A549 (cell line): ENCODE data around the gene RAPGEF4. TPM values are rescaled to one million over a fixed set of nuclear protein-coding genes. Genes with fewer than 3 reads are reported as not detected.

Source experiments
- ATAC-seq, 2 experiments: fragments of 200-7000 bp in 1 of 2; fragments of >200 bp in 1 of 2; cut with Nextera tagmentation in 1 of 2; cut with Tn5 transposase in 1 of 2; 3 replicates each; pipeline versions ENCODE4 v1.8.0 to v1.9.1; 2018 to 2020; ENCODE audit warnings: mild to moderate bottlenecking in 1 of 2, moderate library complexity in 1 of 2
- CTCF ChIA-PET: fragments of 300-600 bp; sonication (Branson Sonifier 250); formaldehyde crosslinking; extraction: SDS; loops from one replicate; lab custom pipeline; 2021; ENCODE audit warnings: antibody characterized with exemption, inconsistent platforms; lab: Yijun Ruan, JAX
- POLR2A ChIA-PET: fragments of 350-600 bp; formaldehyde crosslinking; extraction: SDS; loops from one replicate; lab custom pipeline; 2021; ENCODE audit warnings: antibody characterized with exemption, inconsistent platforms; lab: Yijun Ruan, JAX
- DNase-seq, 2 experiments: peaks; one replicate each; pipeline versions ENCODE4 v3.0.0 to v3.0.0-alpha.2; 2011 to 2016; ENCODE audit warnings: low read depth in 1 of 2, low spot score in 1 of 2
- FAIRE-seq: peaks from 2 replicates; lab custom pipeline; 2011; peaks lifted over from hg19 to GRCh38; lab: Jason Lieb, UNC
- H3K27ac ChIP-seq, 2 experiments: fragments of >200 bp; sonication (Bioruptor Twin); formaldehyde crosslinking; 3 replicates each; pipeline ENCODE4 v1.5.1; 2016 to 2017
- H3K4me1 ChIP-seq: fragments of >200 bp; sonication (Bioruptor Twin); formaldehyde crosslinking; 3 replicates; pipeline ENCODE4 v1.6.1; 2016
- H3K4me2 ChIP-seq: fragments of >200 bp; sonication (Bioruptor Twin); formaldehyde crosslinking; 3 replicates; pipeline ENCODE4 v1.6.1; 2016
- H3K4me3 ChIP-seq: fragments of >200 bp; sonication (Bioruptor Twin); formaldehyde crosslinking; 3 replicates; pipeline ENCODE4 v1.5.1; 2016
- H3K9me3 ChIP-seq: fragments of >200 bp; sonication (Bioruptor Twin); formaldehyde crosslinking; 3 replicates; pipeline ENCODE4 v1.6.1; 2016
- CTCF ChIP-seq: fragments of >200 bp; sonication (Bioruptor Twin); formaldehyde crosslinking; IDR thresholded peaks from 3 replicates; pipeline ENCODE4 v1.5.1; 2016
- E2F6 ChIP-seq: IDR thresholded peaks from 2 replicates; pipeline ENCODE4 v1.6.1; 2012; ENCODE audit warnings: low read depth, borderline replicate concordance
- EHMT2 ChIP-seq: fragments of 200-600 bp; sonication (generic); IDR thresholded peaks from 2 replicates; pipeline ENCODE4 v1.6.1; 2016; ENCODE audit warnings: antibody characterized with exemption, low read depth, mild to moderate bottlenecking, moderate library complexity
- EP300 ChIP-seq, 2 experiments: fragments of >200 bp; sonication (Bioruptor Twin); formaldehyde crosslinking; IDR thresholded peaks; 2 replicates in 1 of 2; 3 replicates in 1 of 2; pipeline ENCODE4 v1.6.1; 2016 to 2017
- FOSL2 ChIP-seq, 2 experiments: fragments of 450-650 bp in 1 of 2; fragments of >200 bp in 1 of 2; sonication (Bioruptor Twin) in 1 of 2; formaldehyde crosslinking; IDR thresholded peaks; 2 replicates each; pipeline versions ENCODE4 v1.5.0 to v1.6.1; 2016 to 2020; ENCODE audit warnings: mild to moderate bottlenecking in 1 of 2, moderate library complexity in 1 of 2
- HDAC2 ChIP-seq: fragments of 200-600 bp; sonication (generic); IDR thresholded peaks from 2 replicates; pipeline ENCODE4 v1.6.1; 2016
- HEYL ChIP-seq: fragments of 250-450 bp; sonication (Bioruptor Pico); IDR thresholded peaks from 2 replicates; pipeline ENCODE4 v1.8.0; 2021; ENCODE audit warnings: mild to moderate bottlenecking, moderate library complexity
- HOXB13 ChIP-seq: fragments of 250-450 bp; sonication (Bioruptor Pico); IDR thresholded peaks from 2 replicates; pipeline ENCODE4 v1.5.0; 2020; ENCODE audit warnings: low read depth, mild to moderate bottlenecking, moderate library complexity
- HOXB5 ChIP-seq: fragments of 250-450 bp; sonication (Bioruptor Pico); IDR thresholded peaks from 2 replicates; pipeline ENCODE4 v1.5.0; 2020; ENCODE audit warnings: mild to moderate bottlenecking, moderate library complexity
- KDM1A ChIP-seq: fragments of 200-600 bp; sonication (generic); IDR thresholded peaks from 2 replicates; pipeline ENCODE4 v1.6.1; 2016; ENCODE audit warnings: low read depth, mild to moderate bottlenecking
- KDM5A ChIP-seq: fragments of 200-600 bp; sonication (generic); IDR thresholded peaks from 2 replicates; pipeline ENCODE4 v1.6.1; 2016; ENCODE audit warnings: antibody characterized with exemption, mild to moderate bottlenecking
- NFE2L2 ChIP-seq: fragments of 150-350 bp; conservative IDR thresholded peaks from 2 replicates; pipeline ENCODE4 v1.6.1; 2014; ENCODE audit warnings: low read length
- NR3C1 ChIP-seq: fragments of >200 bp; sonication (Bioruptor Twin); formaldehyde crosslinking; IDR thresholded peaks from 3 replicates; pipeline ENCODE4 v1.6.1; 2017
- POLR2AphosphoS2 ChIP-seq: conservative IDR thresholded peaks from 2 replicates; pipeline ENCODE4 v1.6.1; 2012; ENCODE audit warnings: low read length, improper control_type of control experiment, inconsistent platforms
- RAD21 ChIP-seq, 2 experiments: fragments of >200 bp in 1 of 2; sonication (Bioruptor Twin) in 1 of 2; formaldehyde crosslinking in 1 of 2; IDR thresholded peaks in 1 of 2; conservative IDR thresholded peaks in 1 of 2; 2 replicates in 1 of 2; 3 replicates in 1 of 2; pipeline ENCODE4 v1.6.1; 2012 to 2018; ENCODE audit warnings: inconsistent platforms in 1 of 2
- RARB ChIP-seq: fragments of 250-450 bp; sonication (Bioruptor Pico); IDR thresholded peaks from 2 replicates; pipeline ENCODE4 v1.8.0; 2021; ENCODE audit warnings: mild to moderate bottlenecking, moderate library complexity
- RCOR1 ChIP-seq: fragments of 150-350 bp; IDR thresholded peaks from 2 replicates; pipeline ENCODE4 v1.6.1; 2014; ENCODE audit warnings: antibody characterized with exemption, low read length, low read depth
- SMC3 ChIP-seq: fragments of >200 bp; sonication (Bioruptor Twin); formaldehyde crosslinking; IDR thresholded peaks from 3 replicates; pipeline ENCODE4 v1.6.1; 2018; ENCODE audit warnings: inconsistent platforms
- TP53 ChIP-seq: fragments of 250-450 bp; sonication (Bioruptor Pico); IDR thresholded peaks from 2 replicates; pipeline ENCODE4 v1.5.0; 2021; ENCODE audit warnings: mild to moderate bottlenecking, moderate library complexity
- USF2 ChIP-seq: fragments of 450-650 bp; IDR thresholded peaks from 2 replicates; pipeline ENCODE4 v1.6.1; 2014; ENCODE audit warnings: antibody characterized with exemption
- ZC3H11A ChIP-seq: fragments of 450-650 bp; IDR thresholded peaks from 2 replicates; pipeline ENCODE4 v1.6.1; 2014; ENCODE audit warnings: antibody characterized with exemption, mild to moderate bottlenecking
- ZSCAN20 ChIP-seq: fragments of 250-450 bp; sonication (Bioruptor Pico); IDR thresholded peaks from 2 replicates; pipeline ENCODE4 v1.8.0; 2022; ENCODE audit warnings: mild to moderate bottlenecking, moderate library complexity
- WGBS: methylation state at CpG from one replicate; pipeline ENCODE4 v1.1.6; 2017; ENCODE audit errors: missing lambda C conversion rate; 5-methylcytosine and 5-hydroxymethylcytosine counted together
- polyA plus RNA-seq, 4 experiments: library from polyadenylated mRNA; depleted of rRNA in 3 of 4; stranded (reverse); fragments of >200 nt; fragmentation: RNase III in 1 of 4; extraction: RNeasy Plus Mini Kit Qiagen cat#74134 plus additional on column Dnase treatment in 1 of 4; gene quantifications; 2 replicates in 3 of 4; 3 replicates in 1 of 4; pipeline ENCODE4 v1.2.3, GENCODE V29; 2011 to 2017
- TF ChIP-seq, protein P1 (sequence below): fragments of 200-600 bp; sonication (generic); IDR thresholded peaks from 2 replicates; pipeline ENCODE4 v1.6.1; 2016; ENCODE audit warnings: antibody characterized with exemption, mild to moderate bottlenecking, moderate library complexity
- TF ChIP-seq, protein P2 (sequence below): IDR thresholded peaks from 2 replicates; pipeline ENCODE4 v1.6.1; 2012

Gene RAPGEF4
- polyA plus RNA-seq, 2 of the 4 experiments (the other 2 are of a cell fraction) = 0.18 to 1.1 TPM

- peak; percentile 84 to 90 for ATAC-seq
- peak; percentile 46 to 92 for DNase-seq
- Histone ChIP-seq H3K27ac (peak overlapping the region; percentile 48 to 72), H3K4me3 (no peak overlapping the region), H3K4me1 (peaks cover 6% of the 10 kb centered on the region; the same call in 2 of the 3 replicates), H3K9me3 (0 out of 3 replicates have a peak, but pooled peaks cover 3% of the 10 kb centered on the region), H3K4me2 (peak overlapping the region; percentile 44)
- ChIA-PET CTCF (interaction anchor here (0.6 to 15.5 kb wide), 92 partner anchors 8 to 421 kb away, joined by 3 to 395 read pairs (median 4); no protein-coding TSS in a partner anchor), POLR2A (interaction anchor here (1.0 to 1.3 kb wide), 2 partner anchors 48 to 183 kb away, joined by 3 to 7 read pairs; no protein-coding TSS in a partner anchor)
- TF ChIP-seq CTCF = peak; percentile 97
- peak; percentile 98 for TF ChIP-seq SMC3
- TF ChIP-seq RAD21 (conservative IDR thresholded peaks at IDR 0.05 in 1 of 2, IDR thresholded peaks at IDR 0.05 in 1 of 2) = peak; percentile 99
- TF ChIP-seq HOXB13 (CRISPR knock-in tag) = no peak
- TF ChIP-seq KDM1A = no peak
- TF ChIP-seq USF2 = no peak
- 26% methylated on average over 8 of the region's 8 CpGs for WGBS
- no peak for FAIRE-seq
These were observed 291.8 kb downstream of the RAPGEF4 start for GRCh38 chr2:173027181-173028128.

- Histone ChIP-seq H3K4me2 (peak overlapping the region; percentile 44; the same call in 2 of the 3 replicates), H3K4me1 (peaks cover 6% of the 10 kb centered on the region; the same call in 2 of the 3 replicates), H3K27ac (peak overlapping the region; percentile 48 to 72), H3K9me3 (0 out of 3 replicates have a peak, but pooled peaks cover 3% of the 10 kb centered on the region), H3K4me3 (no peak overlapping the region)
- CTCF ChIA-PET = interaction anchor here (0.6 to 15.5 kb wide), 70 partner anchors 9 to 420 kb away, joined by 3 to 395 read pairs (median 6); no protein-coding TSS in a partner anchor
- WGBS = 92% methylated on average over 1 of the region's 1 CpG
- POLR2A ChIA-PET = interaction anchor here (1.0 to 1.3 kb wide), 2 partner anchors 47 to 182 kb away, joined by 3 to 7 read pairs; no protein-coding TSS in a partner anchor
- DNase-seq (no peak), FAIRE-seq (no peak), ATAC-seq (no peak)
- TF ChIP-seq, protein P1, sequence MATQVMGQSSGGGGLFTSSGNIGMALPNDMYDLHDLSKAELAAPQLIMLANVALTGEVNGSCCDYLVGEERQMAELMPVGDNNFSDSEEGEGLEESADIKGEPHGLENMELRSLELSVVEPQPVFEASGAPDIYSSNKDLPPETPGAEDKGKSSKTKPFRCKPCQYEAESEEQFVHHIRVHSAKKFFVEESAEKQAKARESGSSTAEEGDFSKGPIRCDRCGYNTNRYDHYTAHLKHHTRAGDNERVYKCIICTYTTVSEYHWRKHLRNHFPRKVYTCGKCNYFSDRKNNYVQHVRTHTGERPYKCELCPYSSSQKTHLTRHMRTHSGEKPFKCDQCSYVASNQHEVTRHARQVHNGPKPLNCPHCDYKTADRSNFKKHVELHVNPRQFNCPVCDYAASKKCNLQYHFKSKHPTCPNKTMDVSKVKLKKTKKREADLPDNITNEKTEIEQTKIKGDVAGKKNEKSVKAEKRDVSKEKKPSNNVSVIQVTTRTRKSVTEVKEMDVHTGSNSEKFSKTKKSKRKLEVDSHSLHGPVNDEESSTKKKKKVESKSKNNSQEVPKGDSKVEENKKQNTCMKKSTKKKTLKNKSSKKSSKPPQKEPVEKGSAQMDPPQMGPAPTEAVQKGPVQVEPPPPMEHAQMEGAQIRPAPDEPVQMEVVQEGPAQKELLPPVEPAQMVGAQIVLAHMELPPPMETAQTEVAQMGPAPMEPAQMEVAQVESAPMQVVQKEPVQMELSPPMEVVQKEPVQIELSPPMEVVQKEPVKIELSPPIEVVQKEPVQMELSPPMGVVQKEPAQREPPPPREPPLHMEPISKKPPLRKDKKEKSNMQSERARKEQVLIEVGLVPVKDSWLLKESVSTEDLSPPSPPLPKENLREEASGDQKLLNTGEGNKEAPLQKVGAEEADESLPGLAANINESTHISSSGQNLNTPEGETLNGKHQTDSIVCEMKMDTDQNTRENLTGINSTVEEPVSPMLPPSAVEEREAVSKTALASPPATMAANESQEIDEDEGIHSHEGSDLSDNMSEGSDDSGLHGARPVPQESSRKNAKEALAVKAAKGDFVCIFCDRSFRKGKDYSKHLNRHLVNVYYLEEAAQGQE = no peak
- TF ChIP-seq EHMT2 (no peak), E2F6 (no peak), TP53 (CRISPR knock-in tag) (no peak), ZC3H11A (no peak), RARB (CRISPR knock-in tag) (no peak), NFE2L2 (no peak), POLR2AphosphoS2 (no peak), HOXB5 (no peak), RCOR1 (no peak), NR3C1 (no peak), EP300 (IDR thresholded peaks at IDR 0.05) (no peak), KDM5A (no peak), ZSCAN20 (CRISPR knock-in tag) (no peak), HEYL (CRISPR knock-in tag) (no peak), FOSL2 (IDR thresholded peaks at IDR 0.05) (no peak), FOSL2 (CRISPR knock-in tag; IDR thresholded peaks at IDR 0.05) (no peak), HDAC2 (no peak), USF2 (no peak)
- TF ChIP-seq, protein P2, sequence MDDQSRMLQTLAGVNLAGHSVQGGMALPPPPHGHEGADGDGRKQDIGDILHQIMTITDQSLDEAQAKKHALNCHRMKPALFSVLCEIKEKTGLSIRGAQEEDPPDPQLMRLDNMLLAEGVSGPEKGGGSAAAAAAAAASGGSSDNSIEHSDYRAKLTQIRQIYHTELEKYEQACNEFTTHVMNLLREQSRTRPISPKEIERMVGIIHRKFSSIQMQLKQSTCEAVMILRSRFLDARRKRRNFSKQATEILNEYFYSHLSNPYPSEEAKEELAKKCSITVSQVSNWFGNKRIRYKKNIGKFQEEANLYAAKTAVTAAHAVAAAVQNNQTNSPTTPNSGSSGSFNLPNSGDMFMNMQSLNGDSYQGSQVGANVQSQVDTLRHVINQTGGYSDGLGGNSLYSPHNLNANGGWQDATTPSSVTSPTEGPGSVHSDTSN = no peak
These were observed 292.5 kb downstream of the RAPGEF4 start for GRCh38 chr2:173028141-173028540.
